SK-N-MC (cell line): ENCODE measurements around the gene SZT2.

Source experiments
- EZH2 ChIP-seq: fragments of 200-600 bp; sonication (generic); IDR thresholded peaks from one replicate; pipeline ENCODE4 v1.6.1; 2017; ENCODE audit warnings: antibody characterized with exemption
- FOXP2 ChIP-seq: optimal IDR thresholded peaks from 2 replicates; pipeline ENCODE3; 2011; ENCODE audit warnings: mild to moderate bottlenecking, moderate library complexity; ENCODE audit not compliant: insufficient read depth; ENCODE audit errors: extremely low read length, control extremely low read depth
- POLR2AphosphoS5 ChIP-seq: IDR thresholded peaks from 2 replicates; pipeline ENCODE4 v1.6.1; 2012; ENCODE audit warnings: mild to moderate bottlenecking, low read depth, low read length, borderline replicate concordance

- TF ChIP-seq EZH2 (no peak), FOXP2 (no peak), POLR2AphosphoS5 (no peak)
These were observed 6.4 kb downstream of the SZT2 start for GRCh38 chr1:43396059-43396458.
